NCI-H2196 treated with DMSO at 0.1 percent for 48 hours (cell line): ENCODE measurements around the gene NPC1.
"Not testable (repeated sequence)": the region's sequence is repeated elsewhere in the genome, so short reads cannot be mapped to it uniquely, and the experiment has no call there.

Experiments
- DNase-seq: peaks from one replicate; lab custom pipeline; 2025; ENCODE audit not compliant: unreplicated experiment; lab: John Stamatoyannopoulos, UW

NPC1 gene

GRCh38 chr18:23586249-23587196 lies at the start of gene NPC1:
Gene NPC1 (minus strand): TSS chr18:23586506. CDS start chr18:23586343, 163 bp downstream.
- peak; percentile 76 for DNase-seq

GRCh38 chr18:23636071-23636399 lies 49.7 kb upstream of the NPC1 start:
- DNase-seq, result no peak

GRCh38 chr18:23635283-23636070 lies 49.2 kb upstream of the NPC1 start:
- no peak for DNase-seq

GRCh38 chr18:23634692-23635091 lies 48.4 kb upstream of the NPC1 start:
- DNase-seq, result no peak

- no peak for DNase-seq
Measured at GRCh38 chr18:23632615-23633014, 46.3 kb upstream of the NPC1 start.

GRCh38 chr18:23631746-23632145 lies 45.4 kb upstream of the NPC1 start:
- no peak for DNase-seq

GRCh38 chr18:23631312-23631711 lies 45.0 kb upstream of the NPC1 start:
- no peak for DNase-seq

- DNase-seq, result peak; percentile 53
Measured at GRCh38 chr18:23629444-23629946, 43.2 kb upstream of the NPC1 start.

GRCh38 chr18:23627970-23628369 lies 41.7 kb upstream of the NPC1 start:
- no peak for DNase-seq

- peak; percentile 47 for DNase-seq
Measured at GRCh38 chr18:23627321-23627720, 41.0 kb upstream of the NPC1 start.

- no peak for DNase-seq
Measured at GRCh38 chr18:23626451-23627279, 40.4 kb upstream of the NPC1 start.

- DNase-seq, result no peak
Measured at GRCh38 chr18:23623040-23623439, 36.7 kb upstream of the NPC1 start.

- no peak for DNase-seq
Measured at GRCh38 chr18:23619388-23619881, 33.1 kb upstream of the NPC1 start.

GRCh38 chr18:23618862-23619387 lies 32.6 kb upstream of the NPC1 start:
- DNase-seq, result no peak

- no peak for DNase-seq
Measured at GRCh38 chr18:23617412-23618014, 31.2 kb upstream of the NPC1 start.

- DNase-seq, result no peak
Measured at GRCh38 chr18:23616258-23616657, 30.0 kb upstream of the NPC1 start.

- DNase-seq, result no peak
Measured at GRCh38 chr18:23614891-23615290, 28.6 kb upstream of the NPC1 start.

GRCh38 chr18:23614413-23614812 lies 28.1 kb upstream of the NPC1 start:
- no peak for DNase-seq

- not testable (repeated sequence) for DNase-seq
Measured at GRCh38 chr18:23613091-23613475, 26.8 kb upstream of the NPC1 start.

- no peak for DNase-seq
Measured at GRCh38 chr18:23612434-23613090, 26.3 kb upstream of the NPC1 start.
